GM23338 (cell line): ENCODE measurements around the gene C1RL. TPM values are rescaled to one million over a fixed set of nuclear protein-coding genes. Genes with fewer than 3 reads are reported as not detected.

ENCODE experiments used
- ATAC-seq: fragments of 200-7000 bp; cut with Tn5 transposase; 3 replicates; pipeline ENCODE4 v1.9.1; 2020
- DNase-seq: peaks from one replicate; pipeline ENCODE4 v3.0.0-alpha.2; 2015; ENCODE audit warnings: low spot score
- H2AFZ ChIP-seq: fragments of 200-600 bp; sonication (generic); 2 replicates; pipeline ENCODE4 v1.8.0; 2016; ENCODE audit warnings: antibody characterized with exemption, mild to moderate bottlenecking, moderate library complexity
- H3F3A ChIP-seq: fragments of 200-600 bp; sonication (generic); replicated peaks from 2 replicates; pipeline ENCODE4 v1.8.0; 2017; ENCODE audit warnings: antibody characterized with exemption, mixed run types, low read depth
- H3K27ac ChIP-seq: fragments of 200-600 bp; sonication (generic); 2 replicates; pipeline ENCODE4 v1.6.1; 2016; ENCODE audit warnings: low read depth
- H3K27me3 ChIP-seq: fragments of 200-600 bp; sonication (generic); 2 replicates; pipeline ENCODE4 v1.8.0; 2016; ENCODE audit warnings: mild to moderate bottlenecking, mixed run types, moderate library complexity; ENCODE audit not compliant: insufficient read depth
- H3K36me3 ChIP-seq: fragments of 200-600 bp; sonication (generic); 2 replicates; pipeline ENCODE4 v1.8.0; 2016; ENCODE audit warnings: mild to moderate bottlenecking; ENCODE audit not compliant: insufficient read depth
- H3K4me1 ChIP-seq: fragments of 200-600 bp; sonication (generic); 2 replicates; pipeline ENCODE4 v1.8.0; 2016; ENCODE audit warnings: mild to moderate bottlenecking, moderate library complexity; ENCODE audit not compliant: insufficient read depth
- H3K4me2 ChIP-seq: fragments of 200-600 bp; sonication (generic); 2 replicates; pipeline ENCODE4 v1.7.1; 2017; ENCODE audit warnings: mixed run types
- H3K4me3 ChIP-seq: fragments of 200-600 bp; sonication (generic); 2 replicates; pipeline ENCODE4 v1.6.1; 2016; ENCODE audit warnings: mixed run types
- H3K79me2 ChIP-seq: fragments of 200-600 bp; sonication (generic); replicated peaks from 2 replicates; pipeline ENCODE4 v1.8.0; 2017; ENCODE audit warnings: mild to moderate bottlenecking; ENCODE audit not compliant: insufficient read depth
- H3K9me2 ChIP-seq: fragments of 200-600 bp; sonication (generic); 2 replicates; pipeline ENCODE4 v1.8.0; 2017; ENCODE audit not compliant: insufficient read depth
- H4K20me1 ChIP-seq: fragments of 200-600 bp; sonication (generic); replicated peaks from 2 replicates; pipeline ENCODE4 v1.8.0; 2017; ENCODE audit warnings: mild to moderate bottlenecking; ENCODE audit not compliant: insufficient read depth
- H3K27ac Mint-ChIP-seq: 2 replicates; pipeline ENCODE4 v1.8.0; 2020; ENCODE audit warnings: inconsistent platforms, mild to moderate bottlenecking, moderate library complexity, mixed read lengths
- H3K27me3 Mint-ChIP-seq: 3 replicates; pipeline ENCODE4 v1.8.0; 2022; ENCODE audit warnings: low read depth, mild to moderate bottlenecking, moderate library complexity, mixed read lengths, inconsistent platforms; ENCODE audit not compliant: insufficient read depth, poor library complexity
- H3K36me3 Mint-ChIP-seq: 3 replicates; pipeline ENCODE4 v1.8.0; 2021; ENCODE audit warnings: low read depth, mild to moderate bottlenecking, inconsistent platforms, moderate library complexity, mixed read lengths
- H3K4me1 Mint-ChIP-seq: 3 replicates; pipeline ENCODE4 v1.8.0; 2020; ENCODE audit warnings: mild to moderate bottlenecking, inconsistent platforms, mixed read lengths
- H3K4me3 Mint-ChIP-seq: 3 replicates; pipeline ENCODE4 v1.8.0; 2021; ENCODE audit warnings: moderate library complexity, mild to moderate bottlenecking, inconsistent platforms, mixed read lengths
- H3K9me3 Mint-ChIP-seq: 3 replicates; pipeline ENCODE4 v1.8.0; 2020; ENCODE audit warnings: moderate library complexity, mild to moderate bottlenecking, inconsistent platforms, mixed read lengths
- CTCF ChIP-seq, 2 experiments: fragments of 200-600 bp in 1 of 2; sonication (generic) in 1 of 2; conservative IDR thresholded peaks; 2 replicates each; pipeline versions ENCODE4 v1.5.1 to v1.6.1; 2016 to 2017; ENCODE audit warnings: antibody characterized with exemption in 2 of 2, low read depth in 2 of 2, mild to moderate bottlenecking in 2 of 2, moderate library complexity in 1 of 2
- EZH2 ChIP-seq: fragments of 200-600 bp; sonication (generic); IDR thresholded peaks from one replicate; pipeline ENCODE4 v1.8.0; 2017; ENCODE audit warnings: antibody characterized with exemption, mild to moderate bottlenecking, low read depth; ENCODE audit not compliant: unreplicated experiment
- EZH2phosphoT487 ChIP-seq: fragments of 200-600 bp; sonication (generic); IDR thresholded peaks from one replicate; pipeline ENCODE4 v1.8.1; 2018; ENCODE audit warnings: antibody characterized with exemption; ENCODE audit not compliant: unreplicated experiment
- NANOG ChIP-seq: IDR thresholded peaks from 2 replicates; pipeline ENCODE4 v1.6.1; 2016; ENCODE audit warnings: antibody characterized with exemption, borderline replicate concordance
- ZNF114 ChIP-seq: fragments of 250-450 bp; sonication (Bioruptor Pico); IDR thresholded peaks from 2 replicates; pipeline ENCODE4 v1.5.0; 2020; ENCODE audit warnings: mild to moderate bottlenecking, moderate library complexity
- polyA plus RNA-seq: library from polyadenylated mRNA; unstranded; fragments of >200 nt; fragmentation: Nextera tagmentation; extraction: Ambion mirVana; gene quantifications from 2 replicates; pipeline ENCODE4 v1.2.1, GENCODE V29; 2016
- total RNA-seq: library from RNA; depleted of rRNA; stranded (reverse); fragments of >200 nt; shearing (Covaris generic); gene quantifications from 2 replicates; pipeline ENCODE4 v1.2.3, GENCODE V29; 2014
- TF ChIP-seq, protein P1 (sequence below): IDR thresholded peaks from one replicate; pipeline ENCODE4 v1.6.1; 2018; ENCODE audit warnings: antibody characterized with exemption; ENCODE audit not compliant: unreplicated experiment

The C1RL gene
- total and polyA plus RNA-seq, 2 experiments from 2014 or later = 7.3 to 8.8 TPM

GRCh38 chr12:7134396-7135166 is 25.6 kb upstream of the C1RL start (continued):
- TF ChIP-seq EZH2phosphoT487 (no peak), NANOG (no peak), EZH2 (no peak), ZNF114 (no peak)

DNA sequence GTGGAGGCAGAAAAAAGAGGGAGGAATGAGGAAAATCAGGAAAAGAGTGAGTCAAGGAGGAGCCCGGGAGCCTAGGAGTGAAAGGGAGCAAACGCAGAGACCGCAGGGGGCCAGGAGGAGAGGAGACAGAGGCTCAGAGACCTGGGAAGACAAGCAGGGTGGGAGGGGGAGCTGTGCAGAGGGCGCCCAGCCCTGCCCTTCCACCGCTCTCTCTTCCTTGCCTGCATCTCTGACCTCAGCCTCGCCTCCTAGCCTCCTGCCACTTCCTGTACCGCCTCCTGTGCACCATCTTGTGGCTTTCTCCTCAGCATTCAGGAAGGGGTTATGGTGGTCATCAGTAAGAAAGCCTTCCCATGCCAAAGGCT is 22.5 kb upstream of the C1RL start:
- DNase-seq (peak; percentile 64), ATAC-seq (peak; percentile 8)
- Mint-ChIP-seq H3K9me3 (no peaks in the 10 kb centered on the region; the same call in 2 of the 3 replicates), H3K27ac (no peak overlapping the region), H3K4me1 (peaks cover 28% of the 10 kb centered on the region), H3K4me3 (peak overlapping the region; percentile 88), H3K36me3 (peaks cover 12% of the 10 kb centered on the region), H3K27me3 (peaks cover 19% of the 10 kb centered on the region)
- Histone ChIP-seq H2AFZ (no peak overlapping the region; the same call in 1 of the 2 replicates), H4K20me1 (no peaks in the 10 kb centered on the region; the same call in 1 of the 2 replicates), H3K4me3 (peak overlapping the region; percentile 97), H3K4me2 (peak overlapping the region; percentile 100), H3K79me2 (no peaks in the 10 kb centered on the region), H3K27me3 (no peaks in the 10 kb centered on the region), H3F3A (0 out of 2 replicates have a peak, but pooled peaks cover 4% of the 10 kb centered on the region), H3K9me2 (0 out of 2 replicates have a peak, but pooled peaks cover 5% of the 10 kb centered on the region), H3K4me1 (peaks cover 16% of the 10 kb centered on the region), H3K27ac (no peak overlapping the region), H3K36me3 (no peaks in the 10 kb centered on the region)
- TF ChIP-seq, protein P1, sequence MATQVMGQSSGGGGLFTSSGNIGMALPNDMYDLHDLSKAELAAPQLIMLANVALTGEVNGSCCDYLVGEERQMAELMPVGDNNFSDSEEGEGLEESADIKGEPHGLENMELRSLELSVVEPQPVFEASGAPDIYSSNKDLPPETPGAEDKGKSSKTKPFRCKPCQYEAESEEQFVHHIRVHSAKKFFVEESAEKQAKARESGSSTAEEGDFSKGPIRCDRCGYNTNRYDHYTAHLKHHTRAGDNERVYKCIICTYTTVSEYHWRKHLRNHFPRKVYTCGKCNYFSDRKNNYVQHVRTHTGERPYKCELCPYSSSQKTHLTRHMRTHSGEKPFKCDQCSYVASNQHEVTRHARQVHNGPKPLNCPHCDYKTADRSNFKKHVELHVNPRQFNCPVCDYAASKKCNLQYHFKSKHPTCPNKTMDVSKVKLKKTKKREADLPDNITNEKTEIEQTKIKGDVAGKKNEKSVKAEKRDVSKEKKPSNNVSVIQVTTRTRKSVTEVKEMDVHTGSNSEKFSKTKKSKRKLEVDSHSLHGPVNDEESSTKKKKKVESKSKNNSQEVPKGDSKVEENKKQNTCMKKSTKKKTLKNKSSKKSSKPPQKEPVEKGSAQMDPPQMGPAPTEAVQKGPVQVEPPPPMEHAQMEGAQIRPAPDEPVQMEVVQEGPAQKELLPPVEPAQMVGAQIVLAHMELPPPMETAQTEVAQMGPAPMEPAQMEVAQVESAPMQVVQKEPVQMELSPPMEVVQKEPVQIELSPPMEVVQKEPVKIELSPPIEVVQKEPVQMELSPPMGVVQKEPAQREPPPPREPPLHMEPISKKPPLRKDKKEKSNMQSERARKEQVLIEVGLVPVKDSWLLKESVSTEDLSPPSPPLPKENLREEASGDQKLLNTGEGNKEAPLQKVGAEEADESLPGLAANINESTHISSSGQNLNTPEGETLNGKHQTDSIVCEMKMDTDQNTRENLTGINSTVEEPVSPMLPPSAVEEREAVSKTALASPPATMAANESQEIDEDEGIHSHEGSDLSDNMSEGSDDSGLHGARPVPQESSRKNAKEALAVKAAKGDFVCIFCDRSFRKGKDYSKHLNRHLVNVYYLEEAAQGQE = no peak
- 0 out of 4 replicates have a peak, but pooled peaks of 1 of the 2 experiments have one; percentile 7 for TF ChIP-seq CTCF (conservative IDR thresholded peaks at IDR 0.05; ENCODE audit: low read depth in 2 of 2)
